DOHH2 (cell line): ENCODE measurements around the gene C1orf105.
"Not testable (repeated sequence)": the region's sequence is repeated elsewhere in the genome, so short reads cannot be mapped to it uniquely, and the experiment has no call there.

Experiments
- CTCF ChIP-seq: fragments of 200-600 bp; sonication (generic); IDR thresholded peaks from one replicate; pipeline ENCODE4 v1.5.1; 2014; ENCODE audit warnings: antibody characterized with exemption, mild to moderate bottlenecking, low read depth, low read length; ENCODE audit not compliant: poor library complexity, severe bottlenecking
- EZH2phosphoT487 ChIP-seq: fragments of 200-600 bp; sonication (generic); IDR thresholded peaks from 2 replicates; pipeline ENCODE4 v1.6.1; 2017; ENCODE audit warnings: borderline replicate concordance, mild to moderate bottlenecking, antibody characterized with exemption, low read length, moderate library complexity, mixed read lengths

GRCh38 chr1:172437183-172437582, 16.7 kb downstream of the C1orf105 start:
- TF ChIP-seq CTCF, EZH2phosphoT487: not testable (repeated sequence)
